Osteocyte (in vitro differentiated cells): ENCODE results near the gene SIL1. TPM values are rescaled to one million over a fixed set of nuclear protein-coding genes. Genes with fewer than 3 reads are reported as not detected.

Experiments used
- DNase-seq: peaks from one replicate; pipeline ENCODE4 v3.0.0; 2021; ENCODE audit warnings: mixed read lengths; ENCODE audit not compliant: unreplicated experiment; ENCODE audit errors: extremely low spot score
- H3K27ac Mint-ChIP-seq: one replicate; pipeline ENCODE4 v1.8.0; 2021; ENCODE audit warnings: mild to moderate bottlenecking, mixed read lengths; ENCODE audit not compliant: unreplicated experiment
- H3K27me3 Mint-ChIP-seq: one replicate; pipeline ENCODE4 v1.8.0; 2021; ENCODE audit warnings: mixed read lengths; ENCODE audit not compliant: unreplicated experiment
- H3K36me3 Mint-ChIP-seq: one replicate; pipeline ENCODE4 v1.8.0; 2021; ENCODE audit warnings: mixed read lengths; ENCODE audit not compliant: unreplicated experiment
- H3K4me1 Mint-ChIP-seq: one replicate; pipeline ENCODE4 v1.8.0; 2021; ENCODE audit warnings: mixed read lengths; ENCODE audit not compliant: unreplicated experiment
- H3K4me3 Mint-ChIP-seq: one replicate; pipeline ENCODE4 v1.8.0; 2021; ENCODE audit warnings: mild to moderate bottlenecking, moderate library complexity, mixed read lengths; ENCODE audit not compliant: unreplicated experiment
- H3K9me3 Mint-ChIP-seq: one replicate; pipeline ENCODE4 v1.8.0; 2021; ENCODE audit warnings: mixed read lengths; ENCODE audit not compliant: unreplicated experiment
- CTCF ChIP-seq: fragments of 200-600 bp; sonication (generic); IDR thresholded peaks from 2 replicates; pipeline ENCODE4 v1.5.0; 2021; ENCODE audit warnings: antibody characterized with exemption, mild to moderate bottlenecking, moderate library complexity
- total RNA-seq: library from RNA; stranded (reverse); gene quantifications from 2 replicates; pipeline ENCODE4 v1.2.1, GENCODE V29; 2021

SIL1 gene
- total RNA-seq, 1 donor from 2014 or later: 58.4 TPM

GRCh38 chr5:139130214-139130613, 68.0 kb downstream of the SIL1 start:
- TF ChIP-seq CTCF: no peak
- Mint-ChIP-seq H3K27ac (no peak overlapping the region), H3K4me3 (no peak overlapping the region), H3K36me3 (peaks cover 3% of the 10 kb centered on the region), H3K4me1 (peaks cover 32% of the 10 kb centered on the region), H3K27me3 (no peaks in the 10 kb centered on the region), H3K9me3 (no peaks in the 10 kb centered on the region)
- no peak for DNase-seq

GRCh38 chr5:139126711-139127111, 71.5 kb downstream of the SIL1 start:
- no peak for DNase-seq
- Mint-ChIP-seq H3K4me1 (peaks cover 11% of the 10 kb centered on the region), H3K4me3 (no peak overlapping the region), H3K27ac (no peak overlapping the region), H3K9me3 (no peaks in the 10 kb centered on the region), H3K27me3 (no peaks in the 10 kb centered on the region), H3K36me3 (peaks cover 8% of the 10 kb centered on the region)
- TF ChIP-seq CTCF: no peak

- TF ChIP-seq CTCF: no peak
- H3K9me3 Mint-ChIP-seq: no peaks in the 10 kb centered on the region
- H3K4me1 Mint-ChIP-seq: peaks cover 4% of the 10 kb centered on the region
- peaks cover 8% of the 10 kb centered on the region for H3K36me3 Mint-ChIP-seq
- no peak overlapping the region for H3K4me3 Mint-ChIP-seq
- no peak overlapping the region for H3K27ac Mint-ChIP-seq
- DNase-seq: no peak
- no peaks in the 10 kb centered on the region for H3K27me3 Mint-ChIP-seq
Observed at GRCh38 chr5:139125991-139126390, 72.2 kb downstream of the SIL1 start.

GRCh38 chr5:139124774-139125520, 73.2 kb downstream of the SIL1 start:
- no peak for TF ChIP-seq CTCF
- H3K36me3 Mint-ChIP-seq: peaks cover 12% of the 10 kb centered on the region
- no peaks in the 10 kb centered on the region for H3K9me3 Mint-ChIP-seq
- H3K27ac Mint-ChIP-seq: no peak overlapping the region
- H3K4me1 Mint-ChIP-seq: no peaks in the 10 kb centered on the region
- DNase-seq: no peak
- no peak overlapping the region for H3K4me3 Mint-ChIP-seq
- H3K27me3 Mint-ChIP-seq: no peaks in the 10 kb centered on the region

GRCh38 chr5:139121120-139121519, 77.0 kb downstream of the SIL1 start:
- Mint-ChIP-seq H3K36me3 (peaks cover 20% of the 10 kb centered on the region), H3K27ac (no peak overlapping the region), H3K4me1 (peaks cover 5% of the 10 kb centered on the region), H3K4me3 (no peak overlapping the region), H3K9me3 (no peaks in the 10 kb centered on the region), H3K27me3 (no peaks in the 10 kb centered on the region)
- no peak for DNase-seq
- no peak for TF ChIP-seq CTCF
